Heart left ventricle (tissue), 16 donors: ENCODE data around the gene NCOA1. TPM values are rescaled to one million over a fixed set of nuclear protein-coding genes. Genes with fewer than 3 reads are reported as not detected.

Experiments used
- ATAC-seq, 4 donors: fragments of 200-7000 bp; cut with Tn5 transposase; one replicate each; pipeline ENCODE4 v1.9.1; 2020 to 2022; ENCODE audit warnings: moderate library complexity in 4 of 4, mild to moderate bottlenecking in 3 of 4, moderate number of reproducible peaks in 1 of 4
- DNase-seq, 5 donors: peaks; one replicate each; pipeline ENCODE4 v3.0.0-alpha.2; 2020
- H3K27ac ChIP-seq, 12 donors: fragments of 200-600 bp; sonication (generic) in 4 of 12; one replicate each; pipeline versions ENCODE4 v1.5.0 to v1.8.0; 2016 to 2022; ENCODE audit warnings: mild to moderate bottlenecking in 2 of 12
- H3K27me3 ChIP-seq, 9 donors: fragments of 200-600 bp; sonication (generic) in 2 of 9; one replicate each; pipeline versions ENCODE4 v1.5.1 to v1.8.0; 2016 to 2022; ENCODE audit warnings: mild to moderate bottlenecking in 3 of 9
- H3K36me3 ChIP-seq, 9 donors: fragments of 200-600 bp; sonication (generic) in 2 of 9; one replicate each; pipeline versions ENCODE4 v1.5.0 to v1.8.0; 2018 to 2022; ENCODE audit warnings: mild to moderate bottlenecking in 2 of 9
- H3K4me1 ChIP-seq, 12 donors: fragments of 200-600 bp; sonication (generic) in 4 of 12; one replicate each; pipeline versions ENCODE4 v1.5.0 to v1.8.0; 2016 to 2022; ENCODE audit warnings: mild to moderate bottlenecking in 3 of 12
- H3K4me3 ChIP-seq, 12 donors: fragments of 200-600 bp; sonication (generic) in 4 of 12; one replicate each; pipeline versions ENCODE4 v1.5.0 to v1.8.0; 2017 to 2022; ENCODE audit warnings: mild to moderate bottlenecking in 9 of 12, moderate library complexity in 4 of 12
- H3K9me3 ChIP-seq, 12 donors: fragments of 200-600 bp; sonication (generic) in 4 of 12; one replicate each; pipeline versions ENCODE4 v1.5.0 to v1.8.0; 2016 to 2022; ENCODE audit warnings: mild to moderate bottlenecking in 1 of 12
- CTCF ChIP-seq, 12 donors: fragments of 200-600 bp; sonication (generic) in 4 of 12; IDR thresholded peaks; one replicate each; pipeline versions ENCODE4 v1.5.0 to v1.8.0; 2018 to 2022; ENCODE audit warnings: antibody characterized with exemption in 12 of 12, mild to moderate bottlenecking in 5 of 12
- POLR2A ChIP-seq, 2 donors: fragments of 450-650 bp; IDR thresholded peaks; one replicate each; pipeline ENCODE4 v1.6.1; 2017; ENCODE audit warnings: antibody characterized with exemption in 2 of 2, mild to moderate bottlenecking in 2 of 2, moderate library complexity in 2 of 2
- whole genome bisulfite sequencing, 4 donors: extraction: QIAGEN DNeasy Blood & Tissue Kit in 2 of 4; methylation state at CpG; one replicate each; pipeline versions ENCODE4 v1.1.5 to v1.1.7; 2013 to 2018; 5-methylcytosine and 5-hydroxymethylcytosine counted together
- intact Hi-C, 10 donors: fragments of 100-400 bp; cut with DNase I; formaldehyde crosslinking; loops; one replicate each; pipeline versions ENCODE4 v1.11.1 to v1.14.2; 2022
- polyA plus RNA-seq, 2 donors: library from polyadenylated mRNA; stranded (reverse); fragments of 200-250 nt; gene quantifications; one replicate each; pipeline ENCODE4 v1.2.3, GENCODE V29; 2013
- total RNA-seq, 9 donors: library from RNA; depleted of rRNA in 2 of 9; stranded (reverse); fragments of >200 nt in 2 of 9; fragmentation: NEBNext Ultra II Directional in 3 of 9; extraction: Animal tissue kit (Norgen Biotek cat#: 25700) in 3 of 9; gene quantifications; one replicate each; pipeline versions ENCODE4 v1.1.0 to v1.2.4, GENCODE V29; 2016 to 2023
- donor health status: ischemic (EF 13 %, LVEDD 7.1; RV severe dilation, severe dysfunction).
- donor health status: healthy with polysubstance abuse.
- donor health status: DM: no; HTN: yes; CAD: no.
- donor health status: DM: no; HTN: no; CAD: no.
- donor health status: ischemic (EF 25% LVEDD 6.9; RV normal size, moderate dysfunction).
- donor health status: ischemic (EF 25% LVEDD 5.7; RV mildly dilated, moderate dysfunction).
- donor health status: healthy.
- donor health status: DM: yes; HTN: yes; CAD: no.
- donor health status: ischemic (EF 35%, LVEDD 5.7; RV mildly dilated, moderate dysfunction).
- donor health status: nonischemic (EF 11% LVEDD 7.7; RV severe dilation, severe dysfunction).
- donor health status: DM: yes; HTN: yes; CAD: no.
- donor health status: PGD.
- donor health status: ischemic (EF 29% LVEDD 5.4; RV normal size, mild dysfunction).
- donor health status: nonischemic (EF 23%, LVEDD 6.1; RV moderate dilation, normal function).

Gene NCOA1
- total and polyA plus RNA-seq, 11 donors, result 8.5 to 42.3 (median 32.4) TPM

DNA sequence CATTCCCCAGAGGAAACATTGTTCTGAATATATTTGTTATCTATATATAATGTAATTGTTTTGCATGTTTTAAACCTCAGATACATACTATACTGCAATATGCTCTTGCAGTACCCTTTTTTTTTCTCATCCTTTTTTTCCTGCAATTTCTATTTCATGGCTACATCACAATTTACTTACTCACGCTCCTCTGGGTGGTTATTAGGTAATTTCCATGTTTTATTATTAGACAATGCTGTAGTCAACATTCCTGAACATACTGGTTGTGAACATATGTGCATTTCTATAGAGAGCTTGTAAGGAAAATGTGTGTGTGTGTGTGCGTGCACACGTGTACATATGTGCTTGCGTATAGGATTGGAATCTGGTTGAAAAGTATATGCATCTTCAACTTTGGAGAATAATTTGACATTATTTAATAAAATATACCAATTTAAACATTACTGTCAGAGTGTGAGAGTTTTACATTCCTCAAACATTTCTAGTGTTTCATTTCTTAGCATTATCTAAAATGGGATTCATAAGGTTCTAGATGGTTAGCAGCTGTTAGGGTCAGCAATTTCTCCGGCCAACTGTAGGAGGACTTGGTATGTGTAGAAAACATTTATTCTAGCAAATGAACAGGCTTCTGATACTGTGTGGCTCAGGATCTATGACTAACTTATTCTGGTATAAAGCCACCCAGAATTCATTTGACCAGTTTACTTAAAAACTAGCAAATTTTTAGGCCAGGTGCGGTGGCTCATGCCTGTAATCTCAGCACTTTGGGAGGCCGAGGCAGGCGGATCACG lies 22.4 kb downstream of the NCOA1 start:
- peak in 1 of 4 donors; percentile 58 for ATAC-seq
- no peaks in the 10 kb centered on the region for H3K9me3 ChIP-seq
- H3K27me3 ChIP-seq, result no peaks in the 10 kb centered on the region
- intact Hi-C loops, result no loop called here
- WGBS, 4 donors, result 81 to 87% (median 84%) methylated on average over 9 of the region's 9 CpGs
- TF ChIP-seq CTCF (IDR thresholded peaks at IDR 0.05) (no peak), POLR2A (IDR thresholded peaks at IDR 0.05) (no peak)
- DNase-seq, result no peak
- no peaks in the 10 kb centered on the region for H3K36me3 ChIP-seq
- peaks cover 0 to 72% (median 43%) of the 10 kb centered on the region in 12 donors for H3K4me1 ChIP-seq
- no peak overlapping the region for H3K4me3 ChIP-seq
- H3K27ac ChIP-seq, result no peak overlapping the region

DNA sequence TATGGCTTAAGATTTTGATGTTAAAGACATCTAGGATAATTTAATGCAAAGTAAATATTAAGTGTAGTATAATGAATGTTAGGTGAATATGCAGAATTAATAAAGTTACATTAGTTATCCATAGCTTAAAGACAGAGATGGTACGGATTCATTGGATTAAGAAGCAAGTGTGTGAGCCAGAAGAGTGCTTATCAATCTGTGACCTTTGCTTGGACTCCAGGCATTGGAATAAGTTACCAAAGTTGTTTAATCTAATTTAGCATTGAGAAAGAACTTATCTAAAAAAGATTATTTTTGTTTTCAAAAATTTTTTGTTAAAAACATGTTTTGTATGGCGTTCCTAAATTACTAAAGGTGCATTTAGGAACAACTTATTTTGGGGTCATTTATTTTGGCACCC lies 23.8 kb downstream of the NCOA1 start:
- Histone ChIP-seq H3K4me1 (peaks cover 0 to 67% (median 34%) of the 10 kb centered on the region in 12 donors), H3K4me3 (no peak overlapping the region), H3K27ac (no peak overlapping the region), H3K27me3 (no peaks in the 10 kb centered on the region), H3K9me3 (peaks cover 0 to under 1% (median 0%) of the 10 kb centered on the region in 12 donors), H3K36me3 (no peaks in the 10 kb centered on the region)
- DNase-seq (no peak), ATAC-seq (no peak)
- WGBS, 4 donors, result 58 to 86% (median 78%) methylated on average over 2 of the region's 2 CpGs
- no peak for TF ChIP-seq CTCF (IDR thresholded peaks at IDR 0.05)
- no peak for TF ChIP-seq POLR2A (IDR thresholded peaks at IDR 0.05)
- intact Hi-C loops, result no loop called here

DNA sequence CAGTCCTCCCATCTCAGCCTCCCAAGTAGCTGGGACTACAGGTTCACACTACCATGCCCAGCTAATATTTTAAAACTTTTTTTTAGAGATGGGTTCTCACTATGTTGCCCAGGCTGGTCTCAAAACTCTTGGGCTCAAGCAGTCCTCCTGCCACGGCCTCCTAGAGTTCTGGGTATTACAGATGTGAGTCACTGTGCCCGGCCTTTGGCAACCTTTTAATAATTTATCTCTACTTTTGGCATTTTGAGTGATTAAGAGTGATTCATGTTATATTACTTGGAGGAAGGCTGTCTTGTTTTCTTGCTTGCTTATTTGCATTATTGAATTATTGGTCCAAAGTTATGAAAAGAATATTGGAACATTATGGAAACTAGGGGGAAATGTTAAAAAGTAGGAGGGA lies 24.3 kb downstream of the NCOA1 start:
- H3K36me3 ChIP-seq, result no peaks in the 10 kb centered on the region
- TF ChIP-seq CTCF (IDR thresholded peaks at IDR 0.05) (no peak), POLR2A (IDR thresholded peaks at IDR 0.05) (no peak)
- DNase-seq, result no peak
- intact Hi-C loops, result no loop called here
- peaks cover 0 to 68% (median 34%) of the 10 kb centered on the region in 12 donors for H3K4me1 ChIP-seq
- H3K27ac ChIP-seq, result peak overlapping the region in 1 of 12 donors; percentile 8
- no peak overlapping the region for H3K4me3 ChIP-seq
- ATAC-seq, result no peak
- peaks cover 0 to 6% (median 0%) of the 10 kb centered on the region in 12 donors for H3K9me3 ChIP-seq
- 64 to 90% (median 85%) methylated on average over 2 of the region's 2 CpGs for WGBS, 4 donors
- no peaks in the 10 kb centered on the region for H3K27me3 ChIP-seq

DNA sequence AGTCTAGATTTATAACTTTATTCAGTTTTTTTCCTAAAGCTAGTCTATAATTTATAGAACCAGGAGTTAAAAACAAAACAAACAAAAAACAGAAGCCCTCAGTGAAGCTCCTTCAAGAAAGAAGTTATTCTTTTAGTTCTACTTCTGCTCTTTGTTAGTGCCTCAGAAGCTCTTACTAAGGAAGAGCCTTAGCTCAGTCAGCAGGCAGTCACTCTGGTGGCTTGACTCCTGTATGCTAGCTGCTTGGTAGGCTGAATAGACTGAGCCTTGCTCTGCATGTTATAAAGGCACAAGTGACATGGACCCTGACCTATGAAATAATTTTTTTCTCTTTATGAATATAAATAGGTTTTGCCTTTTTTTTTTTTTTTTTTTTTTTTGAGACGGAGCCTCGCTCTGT lies 24.8 kb downstream of the NCOA1 start:
- DNase-seq (no peak), ATAC-seq (peak in 3 of 4 donors; percentile 47 to 51 (median 50))
- TF ChIP-seq CTCF (IDR thresholded peaks at IDR 0.05) (no peak), POLR2A (IDR thresholded peaks at IDR 0.05) (no peak)
- peak overlapping the region in 1 of 12 donors; percentile 8 for H3K27ac ChIP-seq
- peaks cover 0 to 72% (median 33%) of the 10 kb centered on the region in 12 donors for H3K4me1 ChIP-seq
- no peaks in the 10 kb centered on the region for H3K27me3 ChIP-seq
- no peak overlapping the region for H3K4me3 ChIP-seq
- WGBS, 4 donors, result 91 to 100% (median 93%) methylated on average over 1 to 2 of the region's 2 CpGs
- no peaks in the 10 kb centered on the region for H3K36me3 ChIP-seq
- intact Hi-C loops, result no loop called here
- H3K9me3 ChIP-seq, result peaks cover 0 to 7% (median 0%) of the 10 kb centered on the region in 12 donors
